G401 (cell line): ENCODE data around the gene BORCS5. TPM values are rescaled to one million over a fixed set of nuclear protein-coding genes. Genes with fewer than 3 reads are reported as not detected.
"Not testable (repeated sequence)": the region's sequence is repeated elsewhere in the genome, so short reads cannot be mapped to it uniquely, and the experiment has no call there.

Experiments used
- DNase-seq: peaks from one replicate; pipeline ENCODE4 v3.0.0-alpha.2; 2015; ENCODE audit warnings: low spot score
- in situ Hi-C: cut with HindIII; loops from 2 replicates; pipeline ENCODE4 v1.10.0; 2016; ENCODE audit warnings: low sequenced_read_pairs, mixed read lengths
- total RNA-seq: library from RNA; depleted of rRNA; stranded (reverse); fragments of >200 nt; shearing (Covaris generic); gene quantifications from 2 replicates; pipeline ENCODE4 v1.2.3, GENCODE V29; 2014

Gene BORCS5
- total RNA-seq, 1 experiment from 2014 or later = 5.1 TPM

GRCh38 chr12:12447837-12448236 lies 91.0 kb downstream of the BORCS5 start:
- no peak for DNase-seq
- in situ Hi-C loops = no loop called here

GRCh38 chr12:12449533-12450025 lies 92.7 kb downstream of the BORCS5 start:
- DNase-seq = no peak
- in situ Hi-C loops = no loop called here

GRCh38 chr12:12450043-12450471 lies 93.2 kb downstream of the BORCS5 start:
- in situ Hi-C loops = no loop called here
- no peak for DNase-seq

GRCh38 chr12:12451098-12451497 lies 94.2 kb downstream of the BORCS5 start:
- no peak for DNase-seq
- in situ Hi-C loops = no loop called here

- in situ Hi-C loops = no loop called here
- DNase-seq = no peak
Measured at GRCh38 chr12:12452326-12452902, 95.5 kb downstream of the BORCS5 start.

- DNase-seq = no peak
- in situ Hi-C loops = no loop called here
Measured at GRCh38 chr12:12453635-12454034, 96.8 kb downstream of the BORCS5 start.

GRCh38 chr12:12454315-12454714 lies 97.4 kb downstream of the BORCS5 start:
- no peak for DNase-seq
- in situ Hi-C loops = no loop called here

GRCh38 chr12:12456637-12457036 lies 99.8 kb downstream of the BORCS5 start:
- in situ Hi-C loops = no loop called here
- DNase-seq = no peak

GRCh38 chr12:12460935-12461922 lies 104.4 kb downstream of the BORCS5 start:
- in situ Hi-C loops = no loop called here
- DNase-seq = no peak

GRCh38 chr12:12461923-12462315 lies 105.0 kb downstream of the BORCS5 start:
- in situ Hi-C loops = no loop called here
- no peak for DNase-seq

- no peak for DNase-seq
- in situ Hi-C loops = no loop called here
Measured at GRCh38 chr12:12465522-12465921, 108.6 kb downstream of the BORCS5 start.

GRCh38 chr12:12466157-12466556 lies 109.3 kb downstream of the BORCS5 start:
- in situ Hi-C loops = no loop called here
- DNase-seq = no peak

GRCh38 chr12:12467264-12467663 lies 110.4 kb downstream of the BORCS5 start:
- in situ Hi-C loops = no loop called here
- no peak for DNase-seq

GRCh38 chr12:12467688-12468261 lies 110.9 kb downstream of the BORCS5 start:
- DNase-seq = peak; percentile 57
- in situ Hi-C loops = no loop called here

GRCh38 chr12:12468575-12468974 lies 111.7 kb downstream of the BORCS5 start:
- no peak for DNase-seq
- in situ Hi-C loops = no loop called here

- no peak for DNase-seq
- in situ Hi-C loops = no loop called here
Measured at GRCh38 chr12:12469386-12469785, 112.5 kb downstream of the BORCS5 start.

- in situ Hi-C loops = no loop called here
- DNase-seq = no peak
Measured at GRCh38 chr12:12470751-12471306, 114.0 kb downstream of the BORCS5 start.

GRCh38 chr12:12471982-12472961 lies 115.4 kb downstream of the BORCS5 start:
- in situ Hi-C loops = not testable (repeated sequence)

GRCh38 chr12:12473223-12473622 lies 116.3 kb downstream of the BORCS5 start:
- in situ Hi-C loops = no loop called here

More at GRCh38 chr12:12471982-12472961, 115.4 kb downstream of the BORCS5 start:
- not testable (repeated sequence) for DNase-seq

More at GRCh38 chr12:12473223-12473622, 116.3 kb downstream of the BORCS5 start:
- no peak for DNase-seq
